Cardiac muscle cell (in vitro differentiated cells and primary cell): ENCODE data around the gene RNGTT. TPM values are rescaled to one million over a fixed set of nuclear protein-coding genes. Genes with fewer than 3 reads are reported as not detected.
A peak's percentile ranks its signal among the peaks of the same experiment; 100 is the strongest.
"Not testable (repeated sequence)": the region's sequence is repeated elsewhere in the genome, so short reads cannot be mapped to it uniquely, and the experiment has no call there.

ENCODE experiments used
- DNase-seq, 2 donors: peaks; one replicate each; pipeline versions ENCODE4 v3.0.0 to v3.0.0-alpha.2; 2010 to 2017; ENCODE audit warnings: low read depth in 1 of 2, low spot score in 1 of 2
- H3K27ac ChIP-seq: fragments of 200-600 bp; sonication (generic); 2 replicates; pipeline ENCODE4 v1.5.1; 2016
- H3K27me3 ChIP-seq: fragments of 200-600 bp; sonication (generic); 2 replicates; pipeline ENCODE4 v1.6.0; 2016; ENCODE audit warnings: control low read depth
- H3K36me3 ChIP-seq: fragments of 200-600 bp; sonication (generic); 2 replicates; pipeline ENCODE4 v1.5.1; 2016; ENCODE audit warnings: control low read depth
- H3K4me1 ChIP-seq: fragments of 200-600 bp; sonication (generic); 2 replicates; pipeline ENCODE4 v1.8.1; 2017; ENCODE audit warnings: low read depth, mild to moderate bottlenecking, mixed run types
- H3K4me3 ChIP-seq: fragments of 200-600 bp; sonication (generic); 2 replicates; pipeline ENCODE4 v1.5.1; 2016; ENCODE audit warnings: mild to moderate bottlenecking
- H3K9me3 ChIP-seq: fragments of 200-600 bp; sonication (generic); 2 replicates; pipeline ENCODE4 v1.5.1; 2017; ENCODE audit warnings: low read depth, mild to moderate bottlenecking, control low read depth
- CTCF ChIP-seq: IDR thresholded peaks from 2 replicates; pipeline ENCODE4 v1.5.1; 2012; ENCODE audit warnings: low read depth, mild to moderate bottlenecking, low read length
- polyA plus RNA-seq: library from polyadenylated mRNA; unstranded; fragments of >200 nt; fragmentation: Nextera tagmentation; extraction: Ambion mirVana; gene quantifications from 2 replicates; pipeline ENCODE4 v1.2.1, GENCODE V29; 2016
- total RNA-seq: library from RNA; depleted of rRNA; stranded (reverse); fragments of >200 nt; gene quantifications from 2 replicates; pipeline ENCODE4 v1.2.3, GENCODE V29; 2016

The RNGTT gene
- total and polyA plus RNA-seq, 2 experiments from 2014 or later: 10.9 to 12.5 TPM

GRCh38 chr6:88741939-88742338 is 221.5 kb downstream of the RNGTT start:
- no peak for DNase-seq
- Histone ChIP-seq H3K27me3 (no peaks in the 10 kb centered on the region), H3K9me3 (no peaks in the 10 kb centered on the region), H3K4me3 (no peak overlapping the region), H3K27ac (no peak overlapping the region), H3K36me3 (no peaks in the 10 kb centered on the region), H3K4me1 (no peaks in the 10 kb centered on the region)
- no peak for TF ChIP-seq CTCF

DNA sequence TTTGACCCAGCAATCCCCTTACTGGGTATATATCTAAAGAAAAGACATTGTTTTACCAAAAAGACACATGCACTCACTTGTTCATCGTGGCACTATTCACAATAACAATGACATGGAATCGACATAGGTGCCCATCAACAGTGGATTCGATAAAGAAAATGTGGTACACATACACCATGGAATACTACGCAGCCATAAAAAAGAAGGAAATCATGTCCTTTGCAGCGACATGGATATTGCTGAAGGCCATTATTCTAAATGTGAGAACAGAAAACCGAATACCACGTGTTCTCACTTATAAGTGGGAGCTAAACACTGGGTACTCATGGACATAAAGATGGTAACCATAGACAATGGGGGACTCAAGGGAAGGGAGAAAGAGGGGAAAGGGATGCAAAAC is 222.3 kb downstream of the RNGTT start:
- no peak for TF ChIP-seq CTCF
- Histone ChIP-seq H3K9me3 (no peaks in the 10 kb centered on the region), H3K4me3 (no peak overlapping the region), H3K4me1 (no peaks in the 10 kb centered on the region), H3K36me3 (no peaks in the 10 kb centered on the region), H3K27ac (no peak overlapping the region), H3K27me3 (no peaks in the 10 kb centered on the region)
- no peak for DNase-seq

- DNase-seq: no peak
- no peak for TF ChIP-seq CTCF
- Histone ChIP-seq H3K36me3 (no peaks in the 10 kb centered on the region), H3K4me3 (no peak overlapping the region), H3K27ac (no peak overlapping the region), H3K4me1 (no peaks in the 10 kb centered on the region), H3K27me3 (no peaks in the 10 kb centered on the region), H3K9me3 (no peaks in the 10 kb centered on the region)
These were observed 228.9 kb downstream of the RNGTT start for GRCh38 chr6:88734544-88734943.

GRCh38 chr6:88730611-88731011 is 232.8 kb downstream of the RNGTT start:
- no peaks in the 10 kb centered on the region for H3K4me1 ChIP-seq
- H3K9me3 ChIP-seq: no peaks in the 10 kb centered on the region
- H3K27me3 ChIP-seq: no peaks in the 10 kb centered on the region
- no peaks in the 10 kb centered on the region for H3K36me3 ChIP-seq
- no peak overlapping the region for H3K27ac ChIP-seq
- H3K4me3 ChIP-seq: no peak overlapping the region
- DNase-seq: peak in 1 of 2 donors; percentile 29
- TF ChIP-seq CTCF: no peak

DNA sequence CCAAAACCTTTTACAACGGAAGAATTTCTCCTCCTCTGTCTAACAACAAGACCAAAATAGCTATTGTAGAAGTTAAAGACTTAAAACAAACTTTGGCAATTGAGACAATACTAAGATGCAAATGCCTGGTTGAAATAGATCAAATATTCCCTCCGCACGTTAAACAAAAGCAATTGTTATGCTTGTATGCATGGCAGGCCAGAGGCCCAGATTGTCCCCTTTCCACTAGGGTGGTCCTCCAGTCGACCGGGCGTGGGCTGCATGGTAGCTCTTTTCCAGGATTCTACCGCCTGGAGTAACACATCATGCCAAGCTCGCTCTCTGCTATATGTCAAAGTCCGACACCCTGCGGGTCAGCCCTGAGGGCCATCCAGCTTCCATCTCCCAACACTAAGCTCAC is 234.7 kb downstream of the RNGTT start:
- Histone ChIP-seq H3K9me3 (no peaks in the 10 kb centered on the region), H3K4me1 (no peaks in the 10 kb centered on the region), H3K4me3 (no peak overlapping the region), H3K27me3 (no peaks in the 10 kb centered on the region), H3K27ac (no peak overlapping the region), H3K36me3 (no peaks in the 10 kb centered on the region)
- TF ChIP-seq CTCF: no peak
- DNase-seq: no peak

DNA sequence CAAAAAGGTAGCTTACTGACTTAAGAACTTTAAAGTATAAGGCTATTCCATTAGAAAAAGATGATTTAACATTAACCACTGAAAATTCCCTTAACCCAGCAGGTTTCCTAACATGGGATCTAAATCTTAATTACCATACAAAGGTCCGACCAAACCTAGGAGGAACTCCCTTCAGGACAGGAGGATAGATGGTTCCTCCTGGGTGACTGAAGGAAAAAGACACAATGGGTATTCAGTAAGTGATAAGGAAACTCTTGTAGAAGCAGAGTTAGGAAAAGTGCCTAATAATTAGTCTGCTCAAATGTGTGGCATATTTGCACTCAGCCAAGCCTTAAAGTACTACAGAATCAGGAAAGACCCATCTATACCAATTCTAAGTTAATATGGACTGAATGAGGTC is 237.0 kb downstream of the RNGTT start:
- DNase-seq, H3K9me3 ChIP-seq, H3K4me3 ChIP-seq, H3K4me1 ChIP-seq, H3K36me3 ChIP-seq, H3K27me3 ChIP-seq, H3K27ac ChIP-seq: not testable (repeated sequence)
